K562 (cell line): ENCODE results near the gene TGFBR2. TPM values are rescaled to one million over a fixed set of nuclear protein-coding genes. Genes with fewer than 3 reads are reported as not detected.

Experiments used
- ATAC-seq: fragments of 200-7000 bp; cut with Tn5 transposase; 3 replicates; pipeline ENCODE4 v1.9.1; 2020; ENCODE audit warnings: moderate library complexity
- BruUV-seq: library from RNA; stranded (reverse); fragments of 400-500 nt; replicated peaks from 2 replicates; lab custom pipeline; 2021; lab: Mats Ljungman, UMichigan
- CTCF ChIA-PET: fragments of 300-600 bp; formaldehyde crosslinking; extraction: SDS; loops from one replicate; lab custom pipeline; 2021; ENCODE audit warnings: low intra/inter-chr PET ratio; lab: Yijun Ruan, JAX
- POLR2A ChIA-PET: fragments of 300-600, 350-650 bp; sonication (Branson Sonifier 250); formaldehyde crosslinking; extraction: SDS; loops from one replicate; lab custom pipeline; 2021; ENCODE audit warnings: antibody characterized with exemption, inconsistent platforms; lab: Yijun Ruan, JAX
- DNase-seq, 4 experiments: peaks; one replicate each; pipeline versions ENCODE4 v3.0.0 to v3.0.0-alpha.2; 2011 to 2018; ENCODE audit warnings: low spot score in 3 of 4, mixed read lengths in 3 of 4; ENCODE audit errors: extremely low read depth in 1 of 4
- FAIRE-seq: peaks from 2 replicates; lab custom pipeline; 2011; peaks lifted over from hg19 to GRCh38; lab: Jason Lieb, UNC
- H2AFZ ChIP-seq: 2 replicates; pipeline ENCODE4 v1.6.0; 2011; ENCODE audit warnings: low read depth, low read length, control low read depth, inconsistent platforms
- H3K27ac ChIP-seq: fragments of 200-600 bp; 3 replicates; pipeline ENCODE4 v1.8.0; 2011; ENCODE audit warnings: low read depth, mild to moderate bottlenecking, control low read depth, inconsistent platforms, low read length, moderate library complexity, mixed read lengths; ENCODE audit errors: extremely low read depth
- H3K27me3 ChIP-seq, 2 experiments: fragments of 300-600 bp in 1 of 2; 2 replicates in 1 of 2; 3 replicates in 1 of 2; pipeline versions ENCODE4 v1.6.0 to v1.8.0; 2011; ENCODE audit warnings: inconsistent platforms in 2 of 2, low read length in 2 of 2, mild to moderate bottlenecking in 1 of 2, mixed read lengths in 1 of 2, moderate library complexity in 1 of 2; ENCODE audit not compliant: control insufficient read depth in 2 of 2, insufficient read depth in 2 of 2
- H3K36me3 ChIP-seq: fragments of 300-600 bp; 3 replicates; pipeline ENCODE4 v1.8.0; 2011; ENCODE audit warnings: mild to moderate bottlenecking, low read length, inconsistent platforms; ENCODE audit not compliant: control insufficient read depth, insufficient read depth
- H3K4me1 ChIP-seq, 2 experiments: fragments of 200-600 bp in 1 of 2; replicated peaks in 1 of 2; 2 replicates in 1 of 2; 3 replicates in 1 of 2; pipeline versions ENCODE4 v1.5.1 to v1.8.0; 2011; ENCODE audit warnings: inconsistent platforms in 2 of 2, low read length in 2 of 2, mild to moderate bottlenecking in 1 of 2, mixed read lengths in 1 of 2, moderate library complexity in 1 of 2; ENCODE audit not compliant: control insufficient read depth in 2 of 2, insufficient read depth in 2 of 2
- H3K4me2 ChIP-seq: 2 replicates; pipeline ENCODE4 v1.6.1; 2011; ENCODE audit warnings: low read length, control low read depth, inconsistent platforms, mixed read lengths; ENCODE audit not compliant: insufficient read depth
- H3K4me3 ChIP-seq: fragments of 200-600 bp; sonication (generic), shearing (Covaris generic); 2 replicates; pipeline ENCODE4 v1.5.1; 2016; ENCODE audit warnings: control low read depth, inconsistent platforms
- H3K79me2 ChIP-seq: fragments of 200-600 bp; 3 replicates; pipeline ENCODE4 v1.8.0; 2011; ENCODE audit warnings: low read length, inconsistent platforms; ENCODE audit not compliant: control insufficient read depth, insufficient read depth
- H3K9ac ChIP-seq, 2 experiments: 2 replicates each; pipeline versions ENCODE4 v1.6.0 to v1.6.1; 2011; ENCODE audit warnings: low read depth in 2 of 2, low read length in 2 of 2, control low read depth in 1 of 2, inconsistent platforms in 1 of 2, mild to moderate bottlenecking in 1 of 2, mixed read lengths in 1 of 2; ENCODE audit not compliant: insufficient read depth in 1 of 2
- H3K9me1 ChIP-seq: one replicate; pipeline ENCODE4 v1.6.0; 2011; ENCODE audit warnings: inconsistent platforms, mild to moderate bottlenecking, low read length, moderate library complexity; ENCODE audit not compliant: control insufficient read depth, insufficient read depth
- H3K9me3 ChIP-seq: replicated peaks from 2 replicates; pipeline ENCODE4 v1.5.1; 2011; ENCODE audit warnings: low read depth, low read length, inconsistent platforms; ENCODE audit not compliant: control insufficient read depth, insufficient read depth
- H4K20me1 ChIP-seq: replicated peaks from 2 replicates; pipeline ENCODE4 v1.6.1; 2011; ENCODE audit warnings: low read length, inconsistent platforms, mixed read lengths; ENCODE audit not compliant: control insufficient read depth, insufficient read depth
- MEIS2 ChIP-seq: fragments of 450-650 bp; IDR thresholded peaks from 2 replicates; pipeline ENCODE4 v1.6.1; 2014; ENCODE audit warnings: mild to moderate bottlenecking; ENCODE audit not compliant: partially characterized antibody
- TEAD4 ChIP-seq, 2 experiments: sonication (generic) in 1 of 2; formaldehyde crosslinking in 1 of 2; IDR thresholded peaks; 2 replicates each; pipeline versions ENCODE4 v1.6.1 to v1.8.0; 2012 to 2022; ENCODE audit warnings: borderline replicate concordance in 1 of 2, inconsistent platforms in 1 of 2, low read length in 1 of 2, mild to moderate bottlenecking in 1 of 2, missing genetic modification reagents in 1 of 2
- USF1 ChIP-seq: sonication (generic); formaldehyde crosslinking; IDR thresholded peaks from 2 replicates; pipeline ENCODE4 v1.9.0; 2022; ENCODE audit warnings: mild to moderate bottlenecking, missing genetic modification reagents
- ZNF253 ChIP-seq: fragments of 250-450 bp; sonication (Bioruptor Pico); conservative IDR thresholded peaks from 2 replicates; pipeline ENCODE4 v1.6.1; 2021; ENCODE audit warnings: mild to moderate bottlenecking
- WGBS: fragments of 100-300 bp; shearing (Covaris generic); methylation state at CpG from one replicate; pipeline ENCODE4 v1.1.6; 2016; ENCODE audit warnings: low coverage, mixed read lengths; ENCODE audit not compliant: insufficient coverage; ENCODE audit errors: missing lambda C conversion rate; 5-methylcytosine and 5-hydroxymethylcytosine counted together
- in situ Hi-C: fragments of 300-500 bp; cut with MboI; formaldehyde crosslinking; loops from 4 replicates; pipeline ENCODE4 v1.15.0; 2018; ENCODE audit warnings: inconsistent platforms, mixed read lengths
- intact Hi-C: fragments of 100-400 bp; cut with micrococcal nuclease; formaldehyde crosslinking; loops from 2 replicates; pipeline ENCODE4 v1.14.2; 2022
- polyA plus RNA-seq, 8 experiments: library from polyadenylated mRNA; depleted of rRNA in 4 of 8; stranded (reverse) in 5 of 8; unstranded in 3 of 8; fragments of >200 nt; fragmentation: Nextera tagmentation in 2 of 8; fragmentation: Illumina TruSeq in 1 of 8; extraction: Ambion mirVana in 2 of 8; extraction: Trizol in 1 of 8; gene quantifications; 2 replicates each; pipeline versions ENCODE4 v1.2.1 to v1.2.3, GENCODE V29; 2011 to 2014; ENCODE audit warnings: inconsistent platforms in 1 of 8, missing spikeins in 1 of 8
- total RNA-seq, 7 experiments: library from RNA; depleted of rRNA in 6 of 7; stranded (reverse); fragments of >200 nt in 6 of 7; fragmentation: Illumina TruSeq in 2 of 7; extraction: Trizol in 2 of 7; gene quantifications; 2 replicates each; pipeline versions ENCODE4 v1.2.1 to v1.2.3, GENCODE V29; 2011 to 2021; ENCODE audit warnings: low replicate concordance in 1 of 7

Gene TGFBR2
- total and polyA plus RNA-seq, 9 of the 15 experiments (the other 6 are each of a cell fraction or from before 2014, with no cell fraction given): 0.11 to 0.84 (median 0.24) TPM

- WGBS: 5% methylated on average over 2 of the region's 2 CpGs
- Histone ChIP-seq H4K20me1 (no peaks in the 10 kb centered on the region), H3K27ac (no peak overlapping the region), H3K79me2 (no peaks in the 10 kb centered on the region), H3K36me3 (no peaks in the 10 kb centered on the region), H3K4me1 (no peaks in the 10 kb centered on the region), H3K9me3 (no peaks in the 10 kb centered on the region), H2AFZ (no peak overlapping the region), H3K4me2 (no peak overlapping the region), H3K9ac (no peak overlapping the region), H3K4me3 (no peak overlapping the region), H3K9me1 (no peaks in the 10 kb centered on the region), H3K27me3 (no peaks in the 10 kb centered on the region)
- no peak for TF ChIP-seq MEIS2
- no peak for TF ChIP-seq USF1 (CRISPR knock-in tag)
- TF ChIP-seq ZNF253 (CRISPR knock-in tag): no peak
- TF ChIP-seq TEAD4 (IDR thresholded peaks at IDR 0.05; ENCODE audit: low read length): no peak
- no peak for TF ChIP-seq TEAD4 (CRISPR knock-in tag; IDR thresholded peaks at IDR 0.05; ENCODE audit: borderline replicate concordance)
- intact Hi-C loops: no loop called here
- no peak for DNase-seq
- FAIRE-seq: no peak
- no peak for ATAC-seq
- BruUV-seq: no TSS peak
- CTCF ChIA-PET: no interaction called here
- in situ Hi-C loops: no loop called here
- POLR2A ChIA-PET: no interaction called here
Measured at GRCh38 chr3:30686799-30687198, 80.4 kb downstream of the TGFBR2 start.
